ENCODE measurements around the gene MUC12.

MUC12 gene

GRCh38 chr7:100949227-100949932, 20.0 kb upstream of the MUC12 start, which contains the start of gene MUC3A:
Gene MUC3A (plus strand): TSS chr7:100949534. CDS start chr7:100949625, 91 bp downstream.
- DNase-seq (ENCODE audit: extremely low read depth, low read depth), result no peak
- no peak for TF ChIP-seq CTCF (IDR thresholded peaks at IDR 0.05; ENCODE audit: low read depth, low read length, missing control alignments)
- H3K4me3 ChIP-seq (replicated peaks; ENCODE audit: low read depth, low read length), result no peak within 1 kb of the TSS

- no peak overlapping the region for H3K4me3 ChIP-seq (replicated peaks; ENCODE audit: low read depth, low read length)
- DNase-seq (ENCODE audit: extremely low read depth, low read depth), result no peak
- TF ChIP-seq CTCF (IDR thresholded peaks at IDR 0.05; ENCODE audit: low read depth, low read length, missing control alignments), result no peak
Measured at GRCh38 chr7:100949933-100950443, 19.4 kb upstream of the MUC12 start.

- TF ChIP-seq CTCF (IDR thresholded peaks at IDR 0.05; ENCODE audit: low read depth, low read length, missing control alignments), result no peak
- no peak for DNase-seq (ENCODE audit: extremely low read depth, low read depth)
- no peak overlapping the region for H3K4me3 ChIP-seq (replicated peaks; ENCODE audit: low read depth, low read length)
Measured at GRCh38 chr7:100951172-100951571, 18.2 kb upstream of the MUC12 start.

- H3K4me3 ChIP-seq (replicated peaks; ENCODE audit: low read depth, low read length), result no peak overlapping the region
- TF ChIP-seq CTCF (IDR thresholded peaks at IDR 0.05; ENCODE audit: low read depth, low read length, missing control alignments), result no peak
- DNase-seq (ENCODE audit: extremely low read depth, low read depth), result no peak
Measured at GRCh38 chr7:100951888-100952560, 17.3 kb upstream of the MUC12 start.

- TF ChIP-seq CTCF (IDR thresholded peaks at IDR 0.05; ENCODE audit: low read depth, low read length, missing control alignments), result no peak
- no peak for DNase-seq (ENCODE audit: extremely low read depth, low read depth)
- H3K4me3 ChIP-seq (replicated peaks; ENCODE audit: low read depth, low read length), result no peak overlapping the region
Measured at GRCh38 chr7:100952641-100953040, 16.7 kb upstream of the MUC12 start.

GRCh38 chr7:100957832-100958421, 11.4 kb upstream of the MUC12 start:
- TF ChIP-seq CTCF (IDR thresholded peaks at IDR 0.05; ENCODE audit: low read depth, low read length, missing control alignments), result no peak
- DNase-seq (ENCODE audit: extremely low read depth, low read depth), result no peak
- no peak overlapping the region for H3K4me3 ChIP-seq (replicated peaks; ENCODE audit: low read depth, low read length)

All from HFF-Myc (cell line).